GF-D8 (cell line): ENCODE measurements around the gene CDC42EP4.
"Not testable (repeated sequence)": the region's sequence is repeated elsewhere in the genome, so short reads cannot be mapped to it uniquely, and the experiment has no call there.

Experiments used
- DNase-seq: peaks from one replicate; lab custom pipeline; 2025; lab: John Stamatoyannopoulos, UW

The CDC42EP4 gene

DNA sequence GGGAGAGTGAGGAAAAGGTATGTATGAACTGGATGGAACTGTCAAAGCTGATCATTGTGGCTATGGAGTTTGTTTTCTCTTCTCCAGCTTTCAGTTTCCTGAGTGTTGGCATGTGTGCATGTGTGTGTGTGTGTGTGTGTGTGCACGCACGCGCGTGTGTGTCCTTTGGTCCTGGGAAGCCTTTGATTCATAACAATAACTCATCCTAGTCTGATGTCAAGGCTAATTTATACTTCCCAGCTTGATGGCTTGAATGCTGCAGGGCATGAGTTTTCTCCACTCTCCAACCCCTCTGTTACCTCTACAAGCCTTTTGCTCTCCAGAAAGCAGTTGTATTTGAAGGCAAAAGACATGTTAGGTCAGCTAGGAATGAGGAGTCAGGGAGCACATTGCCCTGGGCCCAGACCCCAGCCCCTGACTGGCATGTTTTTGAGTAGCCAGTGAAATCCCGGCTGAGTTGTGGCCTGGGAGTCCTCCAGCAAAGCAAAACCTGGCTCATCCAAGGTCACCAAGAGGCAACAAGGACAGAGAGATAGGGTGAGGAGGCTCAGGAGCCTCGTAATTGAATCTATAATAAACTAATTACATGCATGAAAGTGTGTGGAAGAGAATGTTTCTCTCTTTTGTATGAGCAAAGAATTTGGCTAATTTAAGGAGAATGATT is 8.9 kb upstream of the CDC42EP4 start:
- no peak for DNase-seq

DNA sequence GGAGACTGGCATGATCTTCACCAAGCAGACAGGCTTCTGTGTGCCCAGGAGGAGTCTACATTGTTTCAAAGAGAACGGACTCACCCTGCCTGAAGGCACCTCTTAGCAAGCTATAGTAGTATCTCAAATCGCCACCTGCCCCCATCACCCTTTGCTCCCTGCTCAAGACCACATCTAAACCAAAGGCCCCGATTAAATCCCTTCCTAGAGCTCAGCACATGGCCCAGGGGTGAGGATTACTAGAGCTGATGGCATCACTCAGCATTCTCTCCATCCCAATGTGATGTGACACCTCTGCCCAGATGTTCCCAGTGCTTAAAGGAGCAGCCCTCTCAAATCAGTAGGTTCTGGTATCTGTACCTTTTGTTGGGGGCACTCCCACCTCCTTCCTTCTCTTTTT is 8.0 kb upstream of the CDC42EP4 start:
- DNase-seq, result no peak

DNA sequence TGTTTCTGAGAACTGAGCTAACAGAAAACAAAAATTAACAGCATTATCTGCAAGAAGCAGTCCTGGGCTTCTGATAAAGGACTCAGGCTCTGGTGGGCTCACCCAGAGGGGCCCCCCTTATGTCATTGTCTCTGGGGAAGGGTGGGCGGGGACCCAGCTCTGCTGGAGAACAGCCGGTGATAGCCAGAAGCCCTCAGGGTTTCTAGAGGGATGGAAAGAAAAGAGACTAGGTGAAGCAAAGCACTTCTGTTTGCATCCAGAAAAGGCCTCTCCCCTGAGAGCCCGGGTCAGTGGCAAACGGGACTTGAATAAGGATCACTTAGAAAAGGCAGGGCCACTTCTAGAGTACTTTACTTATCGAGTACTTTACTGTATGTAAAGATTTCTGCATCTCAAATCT is 7.0 kb upstream of the CDC42EP4 start:
- no peak for DNase-seq

DNA sequence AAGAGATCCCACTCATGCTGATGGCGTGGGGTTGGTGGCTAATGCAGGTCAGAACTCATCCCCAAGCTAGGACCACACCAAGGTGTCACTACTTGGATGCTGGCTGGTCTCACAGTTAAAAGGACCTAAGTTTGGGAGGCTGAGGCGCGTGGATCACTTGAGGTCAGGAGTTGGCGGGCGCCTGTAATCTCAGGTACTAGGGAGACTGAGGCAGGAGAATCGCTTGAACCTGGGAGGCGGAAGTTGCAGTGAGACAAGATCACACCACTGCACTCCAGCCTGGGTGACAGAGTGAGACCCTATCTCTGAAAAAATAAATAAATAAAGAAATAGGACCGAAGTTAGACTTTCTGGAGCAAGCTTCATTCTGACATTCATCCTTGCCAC is 6.6 kb upstream of the CDC42EP4 start:
- DNase-seq, result no peak

DNA sequence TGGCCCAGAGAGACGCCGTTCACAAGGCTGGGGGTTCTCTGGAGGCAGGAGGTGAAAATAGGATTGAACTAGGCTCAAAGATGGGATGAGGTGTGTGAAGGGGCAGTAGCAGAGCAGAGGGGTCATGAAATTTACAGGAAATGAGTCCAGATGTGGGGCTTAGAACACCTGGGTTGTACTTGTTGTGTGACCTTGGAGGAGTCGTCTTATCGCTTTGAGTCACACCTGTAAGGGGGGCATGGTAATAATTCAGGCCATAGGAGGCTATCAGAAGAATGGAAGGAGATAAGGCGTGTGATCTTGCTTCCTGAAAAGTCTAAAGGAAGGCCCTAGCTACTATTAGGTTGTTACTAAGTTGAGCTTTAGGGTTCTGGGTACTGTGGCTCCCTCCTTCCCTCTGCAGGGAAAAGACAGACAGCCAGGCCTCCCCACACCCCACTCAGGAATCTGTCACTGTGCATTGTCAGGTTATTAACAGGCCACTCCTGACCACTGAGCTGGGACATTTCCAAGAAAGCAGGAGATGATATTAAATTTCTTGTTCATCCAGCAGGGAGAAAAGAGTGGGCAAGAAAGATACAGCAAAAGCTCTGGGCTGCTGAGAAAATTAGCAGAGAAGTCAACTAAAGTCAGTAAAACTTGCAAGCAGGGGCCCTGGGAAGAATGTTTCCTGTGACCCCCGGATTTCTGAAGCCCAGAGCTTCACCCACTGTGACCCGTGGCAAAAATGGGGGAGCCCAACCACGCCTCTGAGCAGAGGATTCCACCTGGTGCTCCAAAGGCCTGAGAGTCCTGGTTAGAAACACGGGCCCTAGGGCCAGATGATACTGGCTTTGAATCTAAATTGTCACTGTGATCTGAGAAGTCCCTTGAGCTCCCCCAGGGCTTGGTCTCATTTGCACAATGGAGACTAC is 6.0 kb upstream of the CDC42EP4 start:
- DNase-seq, result no peak

DNA sequence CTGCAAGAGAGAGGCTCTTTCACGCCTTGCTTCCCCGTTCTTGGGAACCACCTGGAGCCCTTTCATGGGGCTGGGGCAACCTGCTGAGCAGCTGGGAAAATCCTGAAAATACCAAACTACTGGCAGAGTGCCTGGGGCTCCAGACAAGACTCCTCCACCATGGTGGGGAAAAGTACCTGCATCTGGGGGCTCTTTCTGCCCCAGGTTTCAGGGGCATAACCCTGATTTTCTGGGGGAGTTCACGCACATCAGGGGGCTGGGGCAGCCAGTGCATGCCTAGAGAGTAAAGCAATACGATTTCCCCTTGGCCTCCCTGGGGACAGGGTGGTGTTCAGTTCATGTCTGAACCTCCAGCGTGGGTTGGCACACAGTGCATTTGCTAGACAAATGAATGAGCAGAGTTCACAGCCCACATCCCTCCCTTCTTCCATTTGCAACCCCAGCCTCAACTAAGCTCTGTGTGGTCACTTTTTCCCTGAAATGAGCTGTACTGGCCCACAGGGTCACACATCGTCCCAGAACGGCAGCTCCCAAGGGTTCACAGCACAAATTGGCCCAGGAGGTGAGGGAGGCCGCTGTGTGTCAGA is 5.2 kb upstream of the CDC42EP4 start:
- no peak for DNase-seq

DNA sequence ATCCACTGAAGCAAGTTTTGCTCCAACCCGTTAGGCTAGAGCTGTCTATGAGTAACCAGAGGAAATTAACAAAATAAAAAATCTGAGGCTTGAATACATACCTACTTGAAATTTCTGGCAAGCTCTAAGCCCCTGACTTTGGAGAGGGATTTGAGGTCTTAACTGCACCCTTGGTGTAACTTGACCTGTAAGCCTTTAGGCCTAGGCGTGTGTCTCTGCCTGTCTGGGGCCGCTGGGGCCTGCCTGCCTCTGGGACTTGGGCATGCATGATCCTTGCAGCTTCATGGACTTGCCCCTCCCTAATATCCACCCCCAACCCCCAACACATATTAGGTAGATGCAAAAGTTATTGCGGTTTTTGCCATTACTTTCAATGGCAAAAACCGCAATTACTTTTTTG is 3.7 kb upstream of the CDC42EP4 start:
- no peak for DNase-seq

DNA sequence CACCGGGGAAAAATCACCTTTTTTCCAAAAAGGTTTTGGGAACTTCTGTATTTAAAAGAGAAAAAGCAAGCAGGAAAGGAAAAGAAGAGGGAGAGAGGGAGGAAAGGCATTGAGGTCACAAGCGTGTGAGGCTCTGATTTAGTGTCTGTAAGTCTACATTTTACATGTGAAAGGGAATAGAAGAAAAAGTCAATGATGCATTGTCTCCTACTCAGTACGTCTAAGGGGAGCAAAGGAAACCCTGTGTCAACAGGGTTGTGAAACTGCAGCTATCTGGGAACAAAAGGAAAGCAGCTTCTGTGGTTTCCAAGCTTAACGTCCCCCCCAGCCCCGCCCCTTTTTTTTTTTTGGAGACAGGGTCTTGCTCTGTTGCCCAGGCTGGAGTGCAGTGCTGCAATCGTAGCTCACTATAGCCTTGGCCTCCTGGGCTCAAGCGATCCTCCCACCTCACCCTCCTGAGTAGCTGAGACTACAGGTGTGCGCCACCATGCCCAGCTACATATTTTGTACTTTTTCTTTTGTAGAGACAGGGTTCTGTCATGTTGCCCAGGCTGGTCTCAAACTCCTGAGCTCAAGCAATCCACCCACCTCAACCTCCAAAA is 1.8 kb upstream of the CDC42EP4 start:
- DNase-seq, result no peak

DNA sequence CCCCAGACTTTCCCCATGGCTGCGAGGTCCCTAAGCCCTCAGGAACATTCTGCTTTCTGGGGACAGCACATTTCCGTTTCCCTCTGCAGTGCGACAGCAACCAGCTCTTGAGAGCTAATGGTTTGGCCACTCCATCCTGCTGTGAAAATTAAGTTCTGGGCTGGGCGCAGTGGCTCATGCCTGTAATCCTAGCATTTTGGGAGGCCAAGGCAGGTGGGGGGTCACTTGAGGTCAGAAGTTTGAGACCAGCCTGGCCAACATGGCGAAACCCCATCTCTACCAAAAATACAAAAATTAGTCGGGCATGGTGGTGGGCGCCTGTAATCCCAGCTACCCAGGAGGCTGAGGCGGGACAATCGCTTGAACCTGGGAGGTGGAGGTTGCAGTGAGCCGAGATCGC is 1.1 kb upstream of the CDC42EP4 start:
- not testable (repeated sequence) for DNase-seq

DNA sequence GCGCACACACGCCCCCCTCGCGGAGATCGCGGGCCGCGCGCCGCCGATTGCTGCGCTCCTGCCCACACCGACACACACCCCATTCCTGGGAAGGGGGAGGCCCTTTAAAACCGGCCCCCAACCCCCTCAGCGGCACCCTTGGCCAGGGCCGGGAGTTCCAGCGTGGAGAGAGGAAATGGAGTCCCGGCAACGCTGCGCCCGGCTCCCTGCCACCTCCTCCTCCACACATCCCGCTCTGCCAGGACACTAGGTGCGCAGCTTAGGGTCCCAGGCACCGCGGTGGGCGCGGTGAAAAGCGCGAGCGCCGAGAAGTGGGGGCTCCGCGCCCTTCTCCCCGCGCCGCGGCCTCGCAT is 397 bp downstream of the CDC42EP4 start:
- no peak for DNase-seq

DNA sequence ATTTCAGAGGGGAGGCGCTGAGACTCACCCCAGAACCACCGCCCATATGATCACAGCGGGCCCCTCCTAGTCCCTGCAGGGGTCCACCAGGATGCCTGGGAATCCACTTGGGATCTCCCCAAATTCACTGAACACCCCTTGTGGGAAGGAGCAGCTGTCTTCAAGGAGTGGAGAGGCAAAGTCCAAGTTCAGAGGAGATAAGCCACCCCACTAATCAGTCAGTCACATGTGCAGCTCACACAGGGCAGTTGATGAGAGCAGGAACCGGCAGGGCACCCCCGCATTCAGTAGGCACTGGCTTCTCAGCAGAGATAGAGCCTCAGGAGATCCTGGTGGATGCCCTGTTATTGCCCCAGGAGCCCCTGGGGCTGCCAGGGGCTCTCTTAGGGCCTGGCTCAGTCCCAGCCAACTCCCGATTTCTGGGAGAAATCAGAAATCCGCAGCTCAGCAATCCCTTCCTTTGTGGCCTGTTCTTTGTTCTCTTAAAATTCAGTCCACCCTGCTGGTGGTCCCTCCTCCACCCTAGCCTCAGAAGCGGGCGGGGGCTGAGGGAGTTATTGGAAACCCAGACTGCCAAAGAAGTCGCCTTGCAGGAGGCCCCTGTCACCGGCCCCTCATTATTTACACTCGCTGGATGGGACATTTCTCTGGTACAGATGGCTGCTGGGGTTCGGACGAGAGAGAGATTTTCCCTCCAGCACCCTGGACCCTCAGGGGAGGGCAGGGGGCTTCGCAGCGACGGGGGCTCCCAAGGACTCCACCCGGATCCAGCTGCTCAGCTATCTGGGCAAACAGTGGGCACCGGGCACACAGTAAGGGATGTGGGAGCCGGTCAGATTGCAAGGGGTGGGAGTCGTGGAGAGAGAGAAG is 1.8 kb downstream of the CDC42EP4 start:
- no peak for DNase-seq

DNA sequence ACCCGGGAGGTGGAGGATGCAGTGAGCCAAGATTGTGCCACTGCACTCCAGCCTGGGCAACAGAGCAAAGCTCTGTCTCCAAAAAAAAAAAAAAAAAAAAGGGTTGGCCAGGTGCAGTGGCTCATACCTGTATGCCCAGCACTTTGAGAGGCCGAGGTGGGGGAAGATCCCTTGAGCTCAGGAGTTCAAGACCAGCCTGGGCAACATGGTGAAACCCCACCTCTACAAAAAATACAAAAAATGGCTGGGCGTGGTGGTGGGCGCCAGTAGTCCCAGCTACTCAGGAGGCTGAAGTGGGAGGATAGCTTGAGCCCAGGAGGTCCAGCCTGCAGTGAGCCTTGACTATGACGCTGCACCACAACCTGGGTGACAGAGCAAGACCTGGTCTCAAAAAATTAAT is 2.8 kb downstream of the CDC42EP4 start:
- DNase-seq, result not testable (repeated sequence)

DNA sequence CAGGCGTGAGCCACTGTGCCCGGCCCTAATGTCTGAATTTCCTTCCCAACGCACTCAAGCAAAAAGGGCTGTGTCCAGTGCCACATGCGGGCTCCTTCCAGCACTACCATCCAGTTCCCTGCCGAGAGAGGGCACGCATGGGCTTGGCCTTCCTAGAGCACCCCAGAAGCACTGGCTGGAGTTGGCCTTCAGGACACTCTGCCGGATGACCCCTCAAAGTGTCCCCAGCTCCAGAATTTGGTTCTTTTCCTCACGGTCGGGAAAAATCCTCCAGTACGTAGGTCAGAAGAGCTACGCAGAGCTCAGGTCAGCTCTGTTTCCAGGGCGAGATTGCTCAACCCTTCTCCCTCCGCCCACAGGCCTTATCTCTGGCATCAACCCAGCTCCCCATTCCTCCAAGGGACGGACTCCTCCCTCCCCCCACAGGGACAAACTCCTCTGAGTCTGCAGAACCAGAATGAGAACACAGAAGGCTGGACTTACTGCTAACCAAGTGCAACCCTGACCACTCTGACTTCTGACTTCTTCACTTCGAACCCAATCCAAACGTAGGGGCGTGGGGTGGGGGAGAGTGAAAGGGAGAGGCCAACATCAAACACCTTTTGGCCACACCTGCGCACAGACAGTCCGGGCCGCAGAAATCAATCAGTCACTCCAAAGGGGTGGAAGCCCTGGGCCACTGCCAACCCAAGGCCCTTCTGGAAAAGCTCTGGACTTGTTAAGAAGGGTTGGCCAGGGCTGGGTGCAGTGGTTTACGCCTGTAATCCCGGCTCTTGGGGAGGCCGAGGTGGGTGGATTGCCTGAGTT is 3.6 kb downstream of the CDC42EP4 start:
- DNase-seq, result no peak

DNA sequence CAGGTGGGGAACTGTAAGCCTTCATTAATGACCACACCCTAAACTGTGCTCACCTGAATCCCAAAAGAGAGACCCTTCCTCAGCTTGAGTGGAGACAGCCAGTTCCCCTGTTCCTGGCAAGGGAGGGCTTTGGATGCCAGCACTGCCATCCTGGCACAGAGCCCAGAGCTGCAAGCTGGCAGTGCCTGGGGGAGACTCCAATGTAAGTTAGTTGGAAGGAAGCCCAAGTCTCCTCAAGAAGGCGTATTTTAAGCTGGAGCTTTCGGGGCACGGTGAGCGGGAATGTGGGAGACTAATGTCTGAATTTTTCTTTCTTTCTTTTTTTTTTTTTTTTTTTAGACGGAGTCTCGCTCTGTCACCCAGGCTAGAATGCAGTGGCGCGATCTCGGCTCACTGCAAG is 4.7 kb downstream of the CDC42EP4 start:
- no peak for DNase-seq

DNA sequence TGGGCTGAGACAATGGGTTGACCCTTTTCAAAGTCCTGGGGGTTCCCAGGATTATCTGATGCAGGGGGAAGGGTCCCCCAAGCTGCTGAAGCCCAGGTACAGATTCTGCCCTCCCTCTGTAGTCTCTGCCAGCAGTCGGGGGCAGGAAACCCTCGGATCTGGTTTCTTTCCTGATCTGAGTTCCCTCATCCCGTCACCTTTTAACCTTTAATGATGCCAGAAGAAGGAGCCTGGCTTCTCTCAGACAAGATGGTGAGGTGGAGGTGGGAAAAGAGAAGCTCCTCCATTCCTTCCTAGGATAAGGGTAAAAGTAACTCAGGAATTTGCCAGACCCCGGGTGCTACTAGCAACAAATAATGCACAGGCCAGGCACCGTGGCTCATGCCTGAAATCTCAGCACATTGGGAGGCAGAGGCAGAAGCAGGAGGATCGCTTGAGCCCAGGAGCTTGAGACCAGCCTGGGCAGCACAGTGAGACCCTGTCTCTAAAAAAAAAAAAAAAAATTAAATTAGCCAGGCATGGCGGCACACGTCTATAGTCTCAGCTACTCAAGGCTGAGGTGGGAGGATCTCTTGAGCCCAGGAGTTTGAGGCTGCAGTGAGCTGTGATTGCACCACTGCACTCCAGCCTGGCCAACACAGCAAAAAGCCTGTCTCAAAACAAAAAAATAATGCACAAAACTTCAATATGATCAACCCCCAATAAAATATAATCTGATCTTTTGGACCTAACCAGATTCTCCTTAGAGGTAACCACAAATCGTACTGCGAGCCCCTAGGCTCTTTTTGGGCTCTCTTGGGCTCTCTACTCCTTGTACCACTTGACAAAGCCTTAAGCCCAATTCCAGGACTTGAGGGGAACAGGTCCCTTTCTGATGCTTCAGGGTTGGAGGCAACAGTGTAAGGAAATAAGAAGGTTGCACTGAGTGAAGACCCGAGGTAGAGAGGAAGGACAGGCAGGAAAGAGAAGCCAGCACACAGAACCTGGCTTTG is 5.7 kb downstream of the CDC42EP4 start:
- DNase-seq, result no peak

DNA sequence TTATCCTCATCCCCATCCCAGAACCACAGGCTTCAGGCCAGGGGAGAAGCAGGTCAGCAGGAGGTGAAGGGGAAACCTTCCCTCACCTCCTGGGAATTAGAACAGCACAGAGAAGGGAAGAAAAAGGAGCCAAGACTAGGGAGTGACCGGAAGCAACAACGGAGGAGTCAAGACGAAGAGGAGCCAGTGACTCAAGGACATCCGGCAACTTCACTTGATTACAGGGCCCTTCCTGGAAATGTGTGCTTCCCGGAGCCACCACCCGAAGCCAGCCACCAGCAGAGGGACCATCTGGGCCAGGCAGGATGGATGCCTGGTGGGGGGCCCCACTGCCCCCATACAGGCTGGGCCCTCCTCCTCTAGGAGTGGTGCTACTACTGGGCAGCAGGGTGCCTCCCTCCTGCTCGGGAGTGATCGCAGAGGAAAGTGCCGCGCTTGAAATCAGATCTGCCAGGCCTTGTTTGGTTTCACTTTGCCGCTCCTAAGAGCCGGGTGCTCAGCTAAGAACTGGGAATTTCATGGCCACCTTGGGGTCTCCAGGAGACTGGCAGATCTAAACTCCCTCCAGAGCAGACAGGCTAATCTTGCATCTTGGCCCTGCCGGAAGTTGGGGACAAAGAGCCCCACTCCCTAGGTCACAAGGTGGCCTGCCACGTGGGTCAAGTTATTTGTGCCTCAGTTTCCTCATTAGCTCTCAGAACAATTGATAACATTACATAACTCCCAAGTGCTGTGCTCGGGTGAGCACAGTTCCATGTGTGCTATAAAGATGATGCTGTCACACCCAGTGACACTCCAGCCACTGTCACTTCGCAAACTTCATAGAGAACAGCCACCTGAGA is 6.6 kb downstream of the CDC42EP4 start:
- no peak for DNase-seq

DNA sequence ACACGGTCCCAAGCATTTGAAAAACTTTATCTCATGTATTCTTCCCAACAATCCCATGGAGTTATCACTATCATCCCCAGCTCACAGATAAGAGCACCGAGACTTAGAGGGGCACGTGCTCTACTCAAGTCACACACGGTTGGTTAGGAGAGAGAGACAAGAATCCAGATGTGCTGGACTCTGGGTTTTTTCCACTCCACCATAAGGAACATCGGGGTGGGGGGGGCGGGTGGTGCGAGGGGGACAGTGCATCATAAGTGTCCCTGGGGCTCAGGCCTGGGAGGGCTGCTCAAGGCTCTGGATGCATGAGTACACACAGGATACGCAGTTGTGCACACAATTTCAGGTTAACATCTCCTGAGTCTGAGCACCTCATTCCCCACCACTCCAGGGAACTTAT is 7.4 kb downstream of the CDC42EP4 start:
- DNase-seq, result no peak

DNA sequence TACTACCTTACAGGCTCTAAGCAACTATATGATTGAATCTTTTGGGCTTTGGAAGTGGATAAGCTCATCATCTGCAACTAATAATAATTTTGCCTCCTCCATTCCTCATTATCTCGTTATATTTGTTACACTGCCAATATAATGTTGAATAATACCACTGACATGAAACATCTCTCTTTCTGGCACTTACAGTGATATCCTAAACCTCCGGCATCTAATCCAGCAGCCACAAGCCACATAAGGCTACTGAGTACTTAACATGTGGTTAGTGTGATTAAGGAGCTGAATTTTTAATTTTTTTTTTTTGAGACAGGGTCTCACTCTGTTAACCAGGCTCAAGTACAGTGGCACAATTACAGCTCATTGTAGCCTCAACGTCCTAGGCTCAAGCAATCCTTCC is 9.6 kb downstream of the CDC42EP4 start:
- no peak for DNase-seq

DNA sequence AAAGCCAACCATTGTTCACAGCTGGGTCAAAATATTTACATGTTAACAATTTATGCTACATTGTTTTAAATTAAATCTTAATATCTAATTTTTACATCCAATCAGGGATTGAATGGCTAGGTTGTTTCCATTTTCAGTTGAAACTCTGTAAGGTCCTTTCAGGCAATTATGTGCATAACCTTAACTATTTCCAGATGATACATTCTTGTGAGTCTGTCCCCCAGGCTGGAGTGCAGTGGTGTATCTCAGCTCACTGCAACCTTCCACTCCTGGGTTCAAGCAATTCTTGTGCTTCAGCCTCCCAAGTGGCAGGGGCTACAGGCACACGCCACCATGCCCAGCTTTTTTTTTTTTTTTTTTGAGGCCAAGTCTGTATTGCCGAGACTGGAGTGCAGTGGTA is 10.4 kb downstream of the CDC42EP4 start:
- DNase-seq, result no peak
